ENCODE results near the gene ENDOV.

DNA sequence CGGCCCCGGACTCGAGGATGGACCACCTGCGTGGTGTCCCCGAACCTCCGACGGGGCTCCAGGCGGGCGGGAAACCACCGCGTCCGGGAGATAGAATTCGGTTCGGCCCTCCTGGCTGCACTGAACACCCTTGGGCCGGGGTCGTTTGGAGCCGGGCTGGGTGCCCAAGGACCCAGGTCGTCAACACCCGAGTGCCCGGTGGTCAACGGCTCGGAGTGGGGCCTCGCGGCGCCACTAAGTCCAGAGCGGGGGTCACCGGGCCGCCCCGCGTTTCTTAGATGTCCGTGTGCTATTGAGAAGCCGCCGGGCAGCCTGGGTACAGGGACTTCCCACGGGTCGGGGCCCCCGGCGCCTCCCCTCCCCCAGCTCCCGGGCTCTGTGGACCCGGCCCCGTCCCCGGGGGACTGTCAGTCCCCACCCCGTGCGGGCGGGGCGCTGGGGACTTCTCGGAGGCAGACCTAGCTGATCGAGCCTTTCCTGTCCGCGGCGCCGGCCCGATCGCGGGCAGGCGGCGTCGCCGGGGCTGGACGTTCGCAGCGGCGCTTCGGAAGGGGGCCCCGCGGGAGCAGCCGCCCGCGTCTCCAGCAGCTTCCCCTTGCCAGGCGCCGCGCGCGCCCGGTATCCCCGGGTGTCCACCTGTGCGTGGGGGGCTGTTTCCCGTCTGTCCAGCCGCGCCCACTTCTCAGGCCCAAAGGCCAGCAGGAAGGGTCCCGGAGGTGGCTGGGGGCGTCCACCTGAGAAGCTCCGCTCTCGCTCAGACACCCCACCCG is 62.1 kb downstream of the ENDOV start:
- TF ChIP-seq, protein P1, sequence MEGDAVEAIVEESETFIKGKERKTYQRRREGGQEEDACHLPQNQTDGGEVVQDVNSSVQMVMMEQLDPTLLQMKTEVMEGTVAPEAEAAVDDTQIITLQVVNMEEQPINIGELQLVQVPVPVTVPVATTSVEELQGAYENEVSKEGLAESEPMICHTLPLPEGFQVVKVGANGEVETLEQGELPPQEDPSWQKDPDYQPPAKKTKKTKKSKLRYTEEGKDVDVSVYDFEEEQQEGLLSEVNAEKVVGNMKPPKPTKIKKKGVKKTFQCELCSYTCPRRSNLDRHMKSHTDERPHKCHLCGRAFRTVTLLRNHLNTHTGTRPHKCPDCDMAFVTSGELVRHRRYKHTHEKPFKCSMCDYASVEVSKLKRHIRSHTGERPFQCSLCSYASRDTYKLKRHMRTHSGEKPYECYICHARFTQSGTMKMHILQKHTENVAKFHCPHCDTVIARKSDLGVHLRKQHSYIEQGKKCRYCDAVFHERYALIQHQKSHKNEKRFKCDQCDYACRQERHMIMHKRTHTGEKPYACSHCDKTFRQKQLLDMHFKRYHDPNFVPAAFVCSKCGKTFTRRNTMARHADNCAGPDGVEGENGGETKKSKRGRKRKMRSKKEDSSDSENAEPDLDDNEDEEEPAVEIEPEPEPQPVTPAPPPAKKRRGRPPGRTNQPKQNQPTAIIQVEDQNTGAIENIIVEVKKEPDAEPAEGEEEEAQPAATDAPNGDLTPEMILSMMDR (IDR thresholded peaks at IDR 0.05): no peak
- TF ChIP-seq POLR2A (IDR thresholded peaks at IDR 0.05): no peak

Measured in uterus (tissue), 2 donors.